ENCODE data around the gene KIF1B. TPM values are rescaled to one million over a fixed set of nuclear protein-coding genes. Genes with fewer than 3 reads are reported as not detected.
A peak's percentile ranks its signal among the peaks of the same experiment; 100 is the strongest.

The KIF1B gene
- total and polyA plus RNA-seq, 9 of the 15 experiments (the other 6 are each of a cell fraction or from before 2014, with no cell fraction given), result 2.8 to 19.8 (median 11.9) TPM

DNA sequence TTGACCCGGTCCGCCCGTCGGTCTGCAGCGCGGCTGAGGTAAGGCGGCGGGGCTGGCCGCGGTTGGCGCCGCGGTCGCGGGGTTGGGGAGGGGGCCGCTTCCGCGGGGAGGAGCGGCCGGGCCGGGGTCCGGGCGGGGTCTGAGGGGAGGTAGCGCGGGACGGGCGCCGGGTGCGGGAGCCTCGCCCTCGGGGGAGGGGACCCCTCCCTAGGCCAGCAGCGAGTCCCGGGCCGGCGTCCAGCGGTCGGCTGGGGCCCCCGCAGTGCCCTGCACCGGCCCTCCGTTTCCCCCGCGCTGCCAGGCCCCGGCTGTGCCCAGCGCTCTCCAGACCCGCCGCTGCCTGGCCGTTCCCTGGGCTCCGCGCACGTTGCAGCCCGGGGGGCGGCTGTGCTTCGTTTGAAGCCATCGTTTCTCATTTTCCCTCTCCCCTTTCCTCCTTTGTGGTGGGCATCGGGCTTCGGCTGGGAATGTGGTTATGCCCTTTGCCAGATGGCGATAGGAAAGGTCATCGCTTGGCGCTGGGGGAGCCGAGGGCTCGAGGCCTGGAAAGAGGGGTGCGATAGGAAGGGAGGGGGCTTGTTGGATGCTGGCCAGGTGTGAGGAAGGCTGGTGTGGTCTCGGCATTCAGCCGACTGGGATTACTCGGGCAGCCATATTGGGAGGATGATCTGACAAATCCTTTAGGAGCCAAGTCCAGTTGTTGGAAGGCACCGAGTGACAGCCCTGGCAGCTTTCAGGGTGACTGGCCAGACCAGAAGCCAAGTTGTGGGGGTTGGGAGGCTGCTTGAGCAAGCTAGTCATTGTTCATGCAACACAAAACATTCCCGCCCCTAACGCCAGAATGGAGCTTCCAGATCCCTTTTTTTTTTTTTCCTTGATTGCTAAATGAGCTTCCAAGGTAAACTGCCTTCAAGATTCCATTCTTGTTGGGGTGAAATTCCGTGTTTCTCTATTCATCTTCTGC lies 753 bp downstream of the KIF1B start (continued):
- no peak for TF ChIP-seq ZNF57 (CRISPR knock-in tag; IDR thresholded peaks at IDR 0.05)
- no peak for TF ChIP-seq RBM22 (IDR thresholded peaks at IDR 0.05; ENCODE audit: low read depth, low read length, poor library complexity, severe bottlenecking)
- TF ChIP-seq STAT5A (IDR thresholded peaks at IDR 0.05; ENCODE audit: borderline replicate concordance, low read length), result no peak
- TF ChIP-seq TGIF2 (CRISPR knock-in tag; IDR thresholded peaks at IDR 0.05), result no peak
- TF ChIP-seq HDAC3 (IDR thresholded peaks at IDR 0.05; ENCODE audit: borderline replicate concordance, partially characterized antibody), result no peak
- no peak for TF ChIP-seq CBX3 (IDR thresholded peaks at IDR 0.05; ENCODE audit: borderline replicate concordance in 1 of 2, low read length in 2 of 2)
- TF ChIP-seq PCBP2 (IDR thresholded peaks at IDR 0.05; ENCODE audit: low read depth, low read length, poor library complexity, severe bottlenecking), result no peak
- TF ChIP-seq ZNF212 (CRISPR knock-in tag; IDR thresholded peaks at IDR 0.05), result no peak
- TF ChIP-seq, protein P1, sequence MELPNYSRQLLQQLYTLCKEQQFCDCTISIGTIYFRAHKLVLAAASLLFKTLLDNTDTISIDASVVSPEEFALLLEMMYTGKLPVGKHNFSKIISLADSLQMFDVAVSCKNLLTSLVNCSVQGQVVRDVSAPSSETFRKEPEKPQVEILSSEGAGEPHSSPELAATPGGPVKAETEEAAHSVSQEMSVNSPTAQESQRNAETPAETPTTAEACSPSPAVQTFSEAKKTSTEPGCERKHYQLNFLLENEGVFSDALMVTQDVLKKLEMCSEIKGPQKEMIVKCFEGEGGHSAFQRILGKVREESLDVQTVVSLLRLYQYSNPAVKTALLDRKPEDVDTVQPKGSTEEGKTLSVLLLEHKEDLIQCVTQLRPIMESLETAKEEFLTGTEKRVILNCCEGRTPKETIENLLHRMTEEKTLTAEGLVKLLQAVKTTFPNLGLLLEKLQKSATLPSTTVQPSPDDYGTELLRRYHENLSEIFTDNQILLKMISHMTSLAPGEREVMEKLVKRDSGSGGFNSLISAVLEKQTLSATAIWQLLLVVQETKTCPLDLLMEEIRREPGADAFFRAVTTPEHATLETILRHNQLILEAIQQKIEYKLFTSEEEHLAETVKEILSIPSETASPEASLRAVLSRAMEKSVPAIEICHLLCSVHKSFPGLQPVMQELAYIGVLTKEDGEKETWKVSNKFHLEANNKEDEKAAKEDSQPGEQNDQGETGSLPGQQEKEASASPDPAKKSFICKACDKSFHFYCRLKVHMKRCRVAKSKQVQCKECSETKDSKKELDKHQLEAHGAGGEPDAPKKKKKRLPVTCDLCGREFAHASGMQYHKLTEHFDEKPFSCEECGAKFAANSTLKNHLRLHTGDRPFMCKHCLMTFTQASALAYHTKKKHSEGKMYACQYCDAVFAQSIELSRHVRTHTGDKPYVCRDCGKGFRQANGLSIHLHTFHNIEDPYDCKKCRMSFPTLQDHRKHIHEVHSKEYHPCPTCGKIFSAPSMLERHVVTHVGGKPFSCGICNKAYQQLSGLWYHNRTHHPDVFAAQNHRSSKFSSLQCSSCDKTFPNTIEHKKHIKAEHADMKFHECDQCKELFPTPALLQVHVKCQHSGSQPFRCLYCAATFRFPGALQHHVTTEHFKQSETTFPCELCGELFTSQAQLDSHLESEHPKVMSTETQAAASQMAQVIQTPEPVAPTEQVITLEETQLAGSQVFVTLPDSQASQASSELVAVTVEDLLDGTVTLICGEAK (IDR thresholded peaks at IDR 0.05), result peak; percentile 59; the same call in 1 of the 2 replicates
- TF ChIP-seq, protein P1 (CRISPR knock-in tag; IDR thresholded peaks at IDR 0.05), result no peak
- no peak for TF ChIP-seq YBX1 (IDR thresholded peaks at IDR 0.05)
- TF ChIP-seq FIP1L1 (IDR thresholded peaks at IDR 0.05; ENCODE audit: low read depth, low read length, poor library complexity, severe bottlenecking), result no peak
- TF ChIP-seq ETV1 (tag; conservative IDR thresholded peaks at IDR 0.05; ENCODE audit: low read depth), result no peak
- peak; percentile 40; the same call in 1 of the 2 replicates for TF ChIP-seq NCOA6 (IDR thresholded peaks at IDR 0.05)
- no peak for TF ChIP-seq ZEB2 (IDR thresholded peaks at IDR 0.05)
- no peak for TF ChIP-seq SMC3 (conservative IDR thresholded peaks at IDR 0.05; ENCODE audit: insufficient read depth, low read depth, low read length)
- TF ChIP-seq NFATC3 (IDR thresholded peaks at IDR 0.05), result no peak
- no peak for TF ChIP-seq NBN (IDR thresholded peaks at IDR 0.05; ENCODE audit: low read depth)
- TF ChIP-seq NCOA4 (IDR thresholded peaks at IDR 0.05; ENCODE audit: partially characterized antibody), result no peak
- no peak for TF ChIP-seq ZC3H4 (CRISPR knock-in tag; IDR thresholded peaks at IDR 0.05; ENCODE audit: borderline replicate concordance)
- no peak for TF ChIP-seq KHSRP (IDR thresholded peaks at IDR 0.05)
